Activated CD4-positive, alpha-beta T cell treated with anti-CD3 and anti-CD28 coated beads for 1 hour (primary cell): Measurements from ENCODE around the gene TPK1.

ENCODE experiments used
- DNase-seq: peaks from one replicate; pipeline ENCODE4 v3.0.0-alpha.2; 2020

TPK1 gene

DNA sequence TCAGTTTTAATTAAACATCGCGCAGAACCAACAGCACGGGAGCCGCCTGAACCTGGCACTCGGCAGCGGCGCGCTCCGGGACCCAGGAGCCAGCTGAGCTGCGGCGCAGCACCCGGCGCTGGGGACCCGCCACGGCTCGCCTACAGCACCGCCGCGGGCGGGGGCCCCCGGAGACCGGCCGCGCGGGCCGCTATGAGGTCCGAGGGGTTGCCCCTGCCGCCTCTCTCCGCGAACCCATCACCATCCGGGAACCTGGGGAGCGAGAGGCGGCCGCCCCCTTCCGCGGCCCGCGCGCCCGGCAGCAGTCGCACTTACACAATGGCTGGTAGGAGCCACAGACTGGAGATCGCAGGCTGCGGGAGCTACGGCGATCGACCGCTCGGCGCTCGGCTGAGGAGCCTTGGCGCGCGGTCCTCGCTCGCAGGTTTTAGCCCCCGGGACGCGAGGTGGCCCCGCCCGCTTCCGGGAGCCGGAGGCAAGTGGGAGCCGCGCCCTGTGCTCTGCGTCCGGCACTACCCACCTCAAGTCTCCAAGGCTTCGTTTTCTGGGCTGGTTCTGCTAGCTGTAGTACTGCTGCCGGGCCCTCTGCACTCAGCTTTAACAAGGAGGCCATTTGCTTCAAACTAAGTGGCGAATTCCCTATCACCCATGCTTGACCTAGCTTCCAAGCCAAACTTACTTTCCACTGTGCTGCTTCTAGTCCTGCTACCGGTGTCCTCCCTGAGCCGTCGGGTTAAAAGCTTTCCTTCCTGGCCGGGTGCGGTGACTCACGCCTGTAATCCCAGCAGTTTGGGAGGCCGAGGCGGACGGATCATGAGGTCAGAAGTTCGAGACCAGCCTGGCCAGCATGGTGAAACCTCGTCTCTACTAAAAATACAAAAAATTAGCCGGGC lies at the start of gene TPK1:
TSS of gene TPK1 (minus strand) at position 402 of the 893 bp plus-strand sequence. CDS start 451 bp downstream, outside the sequence.
- peak; percentile 83 for DNase-seq

DNA sequence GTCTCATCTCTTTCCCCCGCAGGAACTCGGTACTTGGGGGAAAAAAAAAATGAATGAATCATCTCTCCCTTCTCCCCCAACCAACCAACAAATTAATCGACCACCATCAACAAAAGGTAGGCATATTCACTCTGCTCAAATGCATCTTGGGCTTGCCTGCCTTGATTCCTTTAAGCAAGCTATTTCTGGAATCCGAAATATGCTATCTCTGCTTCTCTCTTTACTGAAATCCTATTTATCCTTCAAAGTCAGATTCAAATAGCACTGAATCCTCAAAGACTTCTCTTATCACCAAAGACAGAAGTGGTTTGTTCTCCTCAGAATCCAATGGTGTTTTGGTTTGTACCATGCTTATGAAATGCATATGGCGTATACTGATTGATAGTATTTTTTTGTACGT lies 49.6 kb upstream of the TPK1 start:
- no peak for DNase-seq

DNA sequence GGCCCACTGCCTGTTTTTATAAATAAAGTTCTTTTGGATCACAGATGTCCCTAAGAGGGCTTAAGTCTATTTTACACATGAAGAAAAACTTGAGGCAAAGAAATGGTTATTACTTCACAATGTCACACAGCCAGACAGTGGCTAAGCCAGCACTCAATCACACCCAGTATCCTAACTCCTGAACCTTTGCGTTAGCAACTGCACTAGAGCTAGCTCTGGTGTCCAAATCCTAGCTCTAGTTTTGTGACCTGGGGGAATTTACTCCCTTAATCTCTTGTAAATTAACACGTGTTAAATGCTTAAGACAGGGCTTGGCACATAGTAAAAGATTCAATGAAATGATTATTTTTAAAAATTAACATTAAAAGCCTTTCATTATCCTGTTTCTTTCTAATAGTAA lies 49.0 kb upstream of the TPK1 start:
- DNase-seq, result no peak

DNA sequence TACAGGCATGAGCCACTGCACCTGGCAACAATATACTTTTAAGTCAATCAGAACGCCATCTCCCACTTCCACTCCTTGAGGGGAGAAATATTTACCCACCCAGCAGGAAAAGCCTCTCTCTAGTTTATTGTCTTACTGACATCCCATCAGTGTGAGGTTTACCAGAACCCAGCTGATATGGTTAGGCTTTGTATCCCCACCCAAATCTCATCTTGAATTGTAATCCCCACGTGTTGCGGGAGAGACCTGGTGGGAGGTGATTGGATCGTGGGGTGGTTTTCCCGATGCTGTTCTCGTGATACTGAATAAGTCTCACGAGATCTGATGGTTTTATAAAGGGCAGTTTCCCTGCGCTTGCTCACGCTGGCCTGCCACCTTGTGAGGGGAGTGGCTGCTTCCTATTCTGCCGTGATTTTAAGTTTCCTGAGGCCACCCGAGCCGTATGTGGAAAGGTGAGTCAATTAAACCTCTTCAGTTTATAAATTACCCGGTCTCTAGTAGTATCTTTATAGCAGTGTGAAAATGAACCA lies 37.5 kb upstream of the TPK1 start:
- DNase-seq, result no peak

DNA sequence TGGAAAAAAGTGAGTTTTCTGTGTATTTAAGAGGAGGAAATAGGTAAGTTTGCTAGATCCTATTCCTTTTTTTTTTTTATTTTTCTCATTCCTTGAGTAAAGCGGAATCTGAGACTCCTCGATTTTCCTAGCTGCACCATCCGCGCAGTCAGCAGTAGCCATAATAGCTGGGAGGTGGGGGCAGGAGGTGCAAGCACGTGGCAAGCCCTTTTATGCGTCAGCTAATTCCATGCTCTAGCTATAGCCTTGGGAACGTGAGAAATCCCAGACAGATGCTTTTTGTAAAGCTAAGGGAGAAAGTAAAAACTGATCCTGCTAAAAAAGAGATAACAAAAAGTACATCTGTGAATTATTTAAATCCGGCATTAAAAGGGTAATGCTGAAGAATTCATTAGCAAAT lies 33.2 kb upstream of the TPK1 start:
- DNase-seq, result no peak

DNA sequence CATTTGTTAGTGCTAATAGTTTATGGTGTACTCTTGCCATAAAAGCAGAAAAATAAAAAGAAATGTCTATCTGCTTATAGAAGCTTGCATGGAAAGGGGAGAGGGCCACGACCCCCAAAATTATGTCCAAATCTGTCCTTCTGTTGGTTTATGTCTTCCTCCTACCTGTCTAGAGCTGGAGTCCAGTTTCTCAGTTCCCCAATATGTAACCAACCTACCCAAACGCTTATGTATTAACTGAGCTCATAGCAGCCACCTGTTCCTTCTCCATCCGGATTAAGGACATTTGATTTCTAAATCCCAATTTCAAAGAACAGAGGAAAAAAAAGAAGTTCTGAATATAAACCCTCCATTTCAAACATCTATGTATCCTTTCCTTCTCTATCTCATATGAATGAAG lies 30.3 kb upstream of the TPK1 start:
- DNase-seq, result no peak

DNA sequence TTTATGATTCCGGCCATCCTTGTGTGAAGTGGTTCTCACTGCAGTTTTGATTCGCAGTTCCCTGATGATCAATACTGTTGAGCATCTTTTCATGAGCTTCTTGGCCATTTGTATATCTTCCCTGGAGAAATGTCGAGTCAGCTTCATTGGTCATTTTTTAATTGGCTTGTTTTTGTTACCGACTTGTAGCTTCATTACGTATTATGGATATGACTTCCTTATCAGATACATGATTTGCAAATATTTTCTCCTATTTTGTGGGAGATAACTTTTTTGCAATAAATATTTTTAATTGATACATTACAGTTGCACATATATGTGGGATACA lies 27.4 kb upstream of the TPK1 start:
- DNase-seq, result no peak

DNA sequence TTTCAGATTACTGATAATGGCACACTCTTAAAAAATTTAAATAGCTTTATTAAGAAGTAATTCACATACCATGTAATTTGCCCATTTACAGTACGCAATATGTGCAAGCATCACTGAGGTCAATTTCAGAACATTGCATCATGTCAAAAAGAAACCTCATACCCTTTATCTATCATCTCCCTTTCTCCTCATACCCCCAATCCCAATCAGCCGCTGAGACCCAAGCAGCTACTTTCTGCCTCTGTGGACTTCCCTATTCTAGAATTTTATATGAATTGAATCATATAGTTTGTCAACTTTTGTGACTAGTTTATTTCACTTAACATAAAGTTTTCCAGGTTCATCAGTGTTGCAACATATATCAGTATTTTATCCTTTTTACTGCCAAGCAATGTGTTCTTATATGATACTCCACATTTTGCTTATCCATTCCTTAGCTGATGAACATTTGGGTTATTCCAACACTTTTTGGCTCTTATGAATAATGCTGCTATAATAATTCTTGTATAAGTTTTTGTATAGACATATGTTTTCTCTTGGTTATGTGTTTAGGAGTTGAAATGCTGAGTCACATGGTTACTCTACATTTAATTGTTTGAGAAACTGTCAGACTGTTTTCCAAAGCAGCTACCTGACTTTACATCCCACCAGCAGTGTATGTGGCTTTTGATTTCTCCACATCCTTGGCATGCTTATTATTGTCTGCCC lies 26.9 kb upstream of the TPK1 start:
- no peak for DNase-seq

DNA sequence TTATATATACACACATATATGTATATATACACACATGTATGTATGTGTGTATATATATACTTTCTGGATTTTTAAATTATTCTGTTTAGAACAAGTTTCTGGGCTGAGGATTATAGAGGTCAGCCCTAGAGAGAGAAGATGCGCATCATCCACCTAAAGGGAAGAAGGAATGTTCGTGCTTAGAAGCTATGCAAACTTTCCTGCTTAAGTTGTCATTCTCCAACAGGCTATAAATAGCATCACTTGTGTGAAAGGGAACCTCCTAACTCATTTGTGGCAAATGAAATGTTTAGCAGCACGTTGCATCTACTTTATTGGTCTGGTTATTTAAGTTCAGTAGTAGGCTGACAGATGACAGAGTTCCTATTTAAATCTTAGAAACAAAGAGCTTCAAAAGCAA lies 23.9 kb upstream of the TPK1 start:
- no peak for DNase-seq

DNA sequence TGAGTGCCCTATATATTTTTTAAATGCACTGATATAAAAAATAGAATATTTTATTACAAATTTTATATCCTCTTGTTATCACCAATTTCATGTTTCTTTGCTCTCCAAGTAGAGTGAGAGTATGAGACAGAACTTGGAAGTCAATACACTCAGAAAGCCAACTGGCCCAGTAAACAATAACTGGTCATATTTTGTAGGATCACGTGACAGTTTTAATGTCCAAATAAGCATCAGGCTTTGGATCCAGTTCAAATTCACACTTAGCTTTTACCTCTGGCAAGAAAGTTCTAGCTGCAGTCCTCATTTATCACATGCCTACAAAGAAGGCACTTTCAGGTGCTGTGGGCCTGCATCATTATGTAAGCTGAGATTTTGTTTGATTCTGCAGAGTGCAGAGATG lies 21.6 kb upstream of the TPK1 start:
- DNase-seq, result no peak

DNA sequence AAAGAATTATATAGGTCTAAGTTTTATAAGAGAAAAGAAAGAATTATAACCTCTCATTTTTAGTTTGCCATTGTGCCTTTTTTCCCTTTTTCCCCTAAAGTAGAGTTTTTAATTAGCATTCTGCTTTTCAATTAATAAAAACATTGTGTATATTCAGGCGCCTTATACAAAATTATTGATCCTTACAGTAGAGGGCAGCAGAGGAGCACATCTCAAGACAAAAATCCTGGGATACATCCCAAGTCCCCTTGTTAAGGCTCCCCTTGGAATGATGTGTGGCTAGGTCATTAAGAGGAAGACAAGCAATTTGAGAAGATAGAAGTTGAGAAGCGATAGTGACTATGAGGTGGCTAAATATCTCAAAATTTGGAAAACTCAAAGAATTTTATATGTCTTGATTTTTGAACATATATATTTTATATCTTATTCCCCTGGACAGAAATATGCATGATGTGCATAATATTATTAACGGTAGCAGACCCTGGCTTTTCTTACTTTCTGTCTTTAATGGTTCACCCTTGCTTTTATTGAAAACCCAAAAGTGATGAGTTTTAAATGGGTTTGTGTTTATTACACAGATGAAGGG lies 19.1 kb upstream of the TPK1 start:
- DNase-seq, result no peak

DNA sequence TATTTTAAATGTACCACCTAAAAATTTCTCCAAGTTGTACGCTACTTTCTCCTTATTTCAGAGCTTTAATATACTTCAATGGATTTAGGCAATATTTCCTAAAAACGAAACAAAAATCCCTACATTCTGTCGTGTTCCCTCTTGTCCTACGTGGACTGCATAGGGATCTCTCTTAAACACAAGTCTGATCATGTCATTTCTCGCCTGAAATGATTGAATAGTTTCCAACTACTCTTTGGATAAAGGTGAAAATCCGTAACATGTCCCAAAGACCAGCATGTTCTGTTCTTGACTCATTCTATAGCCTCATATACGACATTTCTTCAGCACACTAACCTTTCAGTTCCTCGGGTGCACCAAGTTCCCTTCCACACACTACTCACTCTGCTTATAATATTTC lies 17.7 kb upstream of the TPK1 start:
- no peak for DNase-seq

DNA sequence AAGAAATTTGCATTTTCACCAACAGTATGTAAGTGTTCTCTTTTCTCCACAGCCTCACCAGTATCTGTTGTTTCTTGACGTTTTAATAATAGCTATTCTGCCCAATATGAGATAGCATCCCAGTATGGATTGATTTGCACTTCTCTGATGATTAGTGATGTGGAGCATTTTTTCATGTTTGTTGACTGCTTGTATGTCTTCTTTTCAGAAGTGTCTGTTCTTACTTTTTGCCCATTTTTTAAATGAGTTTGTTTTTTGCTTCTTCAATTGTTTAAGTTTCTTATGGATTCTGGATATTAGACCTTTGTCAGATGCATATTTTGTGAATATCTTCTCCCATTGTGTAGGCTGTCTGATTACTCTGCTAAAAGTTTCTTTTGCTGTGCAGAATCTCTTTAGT lies 12.2 kb upstream of the TPK1 start:
- DNase-seq, result no peak

DNA sequence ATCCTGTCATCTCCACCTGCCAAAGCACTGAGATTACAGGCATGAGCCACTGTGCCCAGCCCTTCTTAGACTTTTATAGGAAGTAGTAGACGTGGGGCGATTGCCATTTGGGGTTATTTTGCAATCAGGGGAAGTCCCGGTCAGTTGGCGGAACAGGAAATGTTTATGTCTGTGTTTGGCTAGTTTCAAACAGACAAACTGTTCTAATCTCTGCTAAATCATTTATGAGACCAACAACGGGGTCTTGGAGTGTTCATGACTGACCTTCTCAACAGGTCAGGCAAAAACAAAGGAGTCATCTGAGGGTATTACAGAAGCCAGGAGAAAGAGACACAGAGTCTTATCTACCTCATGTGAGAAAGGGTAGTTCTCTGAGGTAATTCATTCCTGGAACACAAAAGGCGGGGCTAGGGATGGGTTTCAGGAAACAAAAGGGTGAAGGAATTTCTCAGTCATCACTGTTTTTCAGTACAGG lies 6.6 kb upstream of the TPK1 start:
- no peak for DNase-seq

DNA sequence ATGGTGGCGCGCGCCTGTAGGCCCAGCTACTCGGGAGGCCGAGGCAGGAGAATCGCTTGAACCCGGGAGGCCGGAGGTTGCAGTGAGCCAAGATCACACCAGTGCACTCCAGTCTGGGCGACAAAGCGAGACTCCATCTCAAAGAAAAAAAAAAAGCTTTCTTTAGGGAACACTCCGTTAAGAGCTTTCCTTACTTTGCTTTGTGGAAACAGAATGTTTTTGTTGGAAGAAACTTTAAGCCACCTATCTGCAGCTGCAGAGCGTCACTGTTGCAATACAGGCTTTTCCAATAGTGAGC lies 641 bp upstream of the TPK1 start:
- no peak for DNase-seq

DNA sequence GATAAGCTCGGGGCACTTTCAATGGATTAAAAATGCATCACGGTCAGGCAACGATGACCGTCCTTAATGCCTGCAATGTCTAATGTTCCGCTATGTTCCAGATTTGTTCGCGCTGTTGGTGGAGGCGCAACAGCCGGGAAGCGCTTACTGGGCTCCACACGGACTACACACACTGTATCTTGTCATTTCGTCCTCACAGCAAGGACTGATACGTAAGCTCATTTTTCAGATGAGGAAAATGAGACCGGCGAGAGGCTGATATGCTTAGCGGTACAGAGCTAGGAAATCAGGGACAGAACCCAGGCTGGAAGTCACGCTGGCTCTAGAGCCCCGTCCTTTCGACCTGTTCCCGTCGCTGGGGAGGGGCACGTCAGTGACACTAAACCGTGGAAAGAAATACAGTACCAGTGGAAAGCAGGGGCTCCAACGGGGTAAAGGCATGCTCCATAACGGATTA lies 670 bp downstream of the TPK1 start:
- peak; percentile 28 for DNase-seq

DNA sequence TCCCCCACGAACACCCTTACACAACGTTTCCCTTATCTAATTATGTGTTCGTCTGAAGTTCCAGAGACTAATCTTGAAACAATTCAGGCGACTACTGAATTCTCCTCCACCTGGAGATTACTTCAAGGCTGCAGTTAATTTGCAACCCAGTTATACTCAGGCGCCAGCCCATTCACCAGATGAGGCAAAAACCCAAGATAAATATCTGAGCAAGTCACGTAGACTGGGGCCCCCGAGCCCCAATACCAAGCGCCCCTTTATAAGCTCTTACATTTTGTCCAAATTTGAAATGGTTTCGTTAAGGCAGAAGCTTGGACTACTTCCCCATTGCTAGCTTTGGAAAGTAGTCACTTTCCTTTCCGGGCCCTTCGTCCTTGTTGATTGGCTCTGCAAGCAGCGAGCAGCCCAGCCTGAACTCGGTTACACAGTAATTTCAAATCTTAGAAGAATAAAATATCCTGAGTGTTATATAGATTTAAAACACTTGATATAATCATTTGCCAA lies 1.2 kb downstream of the TPK1 start:
- no peak for DNase-seq

DNA sequence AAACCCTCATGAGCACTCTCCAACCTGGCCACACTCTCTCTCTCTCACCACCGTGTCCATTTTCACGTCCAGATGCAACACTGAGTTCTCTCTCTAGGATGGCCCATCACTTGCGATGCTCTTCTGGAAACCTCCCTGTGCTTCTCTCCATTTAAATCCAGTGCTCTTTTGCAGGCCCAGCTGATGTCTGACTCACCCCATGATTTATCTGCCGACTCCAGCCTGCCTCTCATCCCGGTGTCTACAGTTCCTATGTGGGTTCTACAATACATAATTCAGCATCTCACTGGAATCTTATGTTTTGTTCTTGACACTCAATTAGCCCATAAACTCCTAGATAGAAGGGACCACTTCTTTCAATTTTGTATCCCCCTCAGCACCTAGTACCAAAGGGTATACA lies 5.0 kb downstream of the TPK1 start:
- DNase-seq, result no peak

DNA sequence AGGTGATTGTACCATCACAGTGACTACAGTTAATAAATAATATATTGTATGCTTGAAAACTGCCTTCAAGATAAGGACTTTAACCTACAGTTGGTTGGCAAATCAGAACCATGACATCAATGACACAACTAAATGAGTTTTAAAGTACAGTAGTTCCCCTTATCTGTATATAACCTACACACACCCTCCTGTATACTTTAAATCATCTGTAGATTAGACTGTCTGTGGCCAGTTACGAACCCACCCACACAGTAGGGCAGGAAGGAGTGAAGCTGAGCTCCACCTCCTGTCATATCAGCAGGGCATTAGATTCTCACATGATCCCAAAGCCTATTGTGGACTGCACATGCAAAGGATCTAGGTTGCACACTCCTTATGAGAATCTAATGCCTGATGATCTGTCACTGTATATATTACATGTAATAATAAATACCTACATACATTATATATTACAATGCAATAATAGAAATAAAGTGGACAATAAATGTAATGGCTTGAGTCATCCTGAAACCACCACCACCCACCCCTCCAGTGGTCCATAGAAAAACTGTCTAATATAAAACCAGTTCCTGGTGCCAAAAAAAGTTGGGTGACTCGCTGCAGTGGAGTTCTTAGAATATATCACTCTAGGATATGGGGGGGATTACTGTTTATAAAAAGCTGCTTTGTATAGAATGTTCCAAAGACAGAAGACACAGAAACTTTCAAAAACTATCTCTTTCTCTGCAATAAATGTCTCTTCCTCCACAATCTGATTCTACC lies 5.6 kb downstream of the TPK1 start:
- no peak for DNase-seq

DNA sequence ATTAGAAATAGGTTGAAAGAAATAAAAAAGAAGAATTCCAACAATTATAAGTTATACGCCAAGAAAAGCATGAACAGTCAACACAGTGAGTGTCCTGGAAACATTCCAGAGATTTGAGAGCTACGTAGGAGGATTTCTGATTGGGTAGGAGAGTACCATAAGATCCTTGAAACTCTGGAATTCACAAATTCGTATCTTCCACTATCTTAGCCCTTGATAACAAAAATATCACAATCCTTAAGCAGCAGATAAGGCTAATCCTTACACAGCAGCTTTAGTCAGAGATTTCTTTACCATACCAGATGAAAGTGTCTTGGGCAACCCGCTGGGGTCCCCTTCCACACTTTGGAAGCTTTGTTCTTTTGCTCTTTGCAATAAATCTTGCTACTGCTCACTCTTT lies 8.2 kb downstream of the TPK1 start:
- DNase-seq, result no peak

DNA sequence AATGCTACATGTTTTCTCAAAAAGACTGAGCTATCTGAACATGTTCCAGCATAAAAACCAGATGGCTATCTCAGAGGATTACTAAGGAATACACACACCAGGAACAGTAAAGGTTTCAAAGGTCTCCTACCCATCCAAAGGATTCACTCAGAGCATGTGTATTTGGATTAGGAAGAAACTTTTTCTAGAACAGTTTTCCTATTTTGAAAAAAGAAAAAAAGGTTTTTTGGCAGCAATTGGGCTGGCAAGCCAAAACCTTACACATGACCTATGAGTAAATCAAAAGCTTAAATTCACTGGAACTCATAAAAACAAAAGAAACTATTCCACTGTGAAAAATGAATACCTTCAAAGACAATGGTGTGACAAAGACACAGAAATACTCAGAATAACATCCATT lies 9.6 kb downstream of the TPK1 start:
- no peak for DNase-seq

DNA sequence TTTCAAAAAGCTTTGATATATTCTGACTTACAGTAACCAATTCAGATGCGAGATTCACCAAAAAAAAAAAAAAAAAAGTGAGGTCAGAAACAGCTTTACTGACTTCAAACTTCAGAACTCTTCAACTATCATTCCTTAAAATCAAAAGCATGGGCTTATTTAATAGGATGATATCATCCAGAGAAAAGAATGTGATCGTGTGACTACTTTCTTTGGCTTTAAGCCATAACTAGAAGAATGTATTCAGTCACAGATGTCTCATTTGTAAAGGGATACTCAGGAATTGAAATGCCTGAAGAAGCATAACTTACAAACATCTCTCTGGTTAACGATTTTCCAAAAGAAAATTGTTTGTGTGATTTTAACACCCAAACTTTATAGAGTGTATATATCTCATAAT lies 11.5 kb downstream of the TPK1 start:
- DNase-seq, result no peak

DNA sequence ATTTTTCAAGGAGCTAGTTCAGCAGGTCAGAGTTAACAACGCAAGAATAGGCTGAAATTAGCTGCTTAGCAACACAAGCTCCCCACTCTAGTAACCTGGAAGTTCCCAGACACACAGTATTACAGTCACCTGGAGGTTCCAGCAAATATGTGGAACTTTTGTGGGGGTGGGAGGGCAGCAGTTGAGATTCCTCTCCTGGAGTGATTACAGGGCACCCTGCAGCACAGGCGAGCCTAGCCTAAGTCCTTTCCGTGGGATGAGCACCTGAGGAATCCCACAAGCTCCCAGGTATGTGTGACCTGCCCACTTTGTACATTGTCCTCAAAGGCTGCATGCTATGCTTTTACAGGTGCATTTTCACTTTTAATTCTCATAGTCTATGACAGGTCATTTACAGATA lies 13.6 kb downstream of the TPK1 start:
- DNase-seq, result no peak
